A673 (cell line): ENCODE data around the gene H2AZ2. TPM values are rescaled to one million over a fixed set of nuclear protein-coding genes. Genes with fewer than 3 reads are reported as not detected.
"Not testable (repeated sequence)": the region's sequence is repeated elsewhere in the genome, so short reads cannot be mapped to it uniquely, and the experiment has no call there.

ENCODE experiments used
- BruUV-seq: library from RNA; stranded (reverse); fragments of 400-500 nt; replicated peaks from 2 replicates; lab custom pipeline; 2021; lab: Mats Ljungman, UMichigan
- CTCF ChIA-PET: fragments of 300-600 bp; sonication (Branson Sonifier 250); formaldehyde crosslinking; loops from one replicate; lab custom pipeline; 2022; ENCODE audit warnings: antibody characterized with exemption; lab: Charles Lee
- POLR2A ChIA-PET: fragments of 300-600 bp; sonication (Branson Sonifier 250); formaldehyde crosslinking; loops from one replicate; lab custom pipeline; 2022; ENCODE audit warnings: antibody characterized with exemption; ENCODE audit not compliant: low non-redundant PET; lab: Charles Lee
- DNase-seq: peaks from one replicate; pipeline ENCODE4 v3.0.0-alpha.2; 2015; ENCODE audit warnings: low spot score
- H3K27ac ChIP-seq: fragments of 200-600 bp; sonication (generic); 2 replicates; pipeline ENCODE4 v1.5.1; 2016; ENCODE audit warnings: mixed run types, low read depth, mild to moderate bottlenecking, mixed read lengths, antibody characterized with exemption, low read length; ENCODE audit not compliant: poor library complexity, severe bottlenecking
- H3K27me3 ChIP-seq: fragments of 200-600 bp; sonication (generic); replicated peaks from 2 replicates; pipeline ENCODE4 v1.6.1; 2017; ENCODE audit warnings: mixed run types, low read depth, mild to moderate bottlenecking, mixed read lengths, antibody characterized with exemption, low read length; ENCODE audit not compliant: insufficient read depth, poor library complexity
- H3K36me3 ChIP-seq: fragments of 200-600 bp; sonication (generic); 2 replicates; pipeline ENCODE4 v1.6.1; 2016; ENCODE audit warnings: mixed run types, mild to moderate bottlenecking, mixed read lengths, antibody characterized with exemption, low read length; ENCODE audit not compliant: insufficient read depth, poor library complexity, severe bottlenecking
- H3K4me1 ChIP-seq: fragments of 200-600 bp; sonication (generic); 2 replicates; pipeline ENCODE4 v1.6.1; 2017; ENCODE audit warnings: mixed run types, mild to moderate bottlenecking, mixed read lengths, antibody characterized with exemption, low read length; ENCODE audit not compliant: insufficient read depth, poor library complexity, severe bottlenecking
- H3K4me3 ChIP-seq: fragments of 200-600 bp; sonication (generic); 2 replicates; pipeline ENCODE4 v1.5.1; 2016; ENCODE audit warnings: low read depth, mixed run types, mild to moderate bottlenecking, mixed read lengths, low read length; ENCODE audit not compliant: poor library complexity, severe bottlenecking
- H3K9me3 ChIP-seq: fragments of 200-600 bp; sonication (generic); 2 replicates; pipeline ENCODE4 v1.6.1; 2016; ENCODE audit warnings: mixed run types, low read depth, mild to moderate bottlenecking, mixed read lengths, antibody characterized with exemption, low read length; ENCODE audit not compliant: poor library complexity, severe bottlenecking
- CTCF ChIP-seq: fragments of 300-800, 200-600 bp; sonication (generic); conservative IDR thresholded peaks from 2 replicates; pipeline ENCODE4 v1.5.1; 2017; ENCODE audit warnings: low read depth, mild to moderate bottlenecking, antibody characterized with exemption, low read length, moderate library complexity, mixed read lengths
- EZH2 ChIP-seq: fragments of 200-600 bp; sonication (generic); IDR thresholded peaks from 2 replicates; pipeline ENCODE4 v1.6.1; 2017; ENCODE audit warnings: borderline replicate concordance, low read depth, mild to moderate bottlenecking, mixed read lengths, antibody characterized with exemption, low read length; ENCODE audit not compliant: poor library complexity, severe bottlenecking
- intact Hi-C: fragments of 100-400 bp; cut with micrococcal nuclease; formaldehyde crosslinking; loops from one replicate; pipeline ENCODE4 v1.10.0; 2022; ENCODE audit not compliant: unreplicated experiment
- total RNA-seq: library from RNA; stranded (reverse); gene quantifications from 2 replicates; pipeline ENCODE4 v1.2.3, GENCODE V29; 2021

The H2AZ2 gene
- total RNA-seq, 1 experiment from 2014 or later: 291 TPM

- no peak overlapping the region for H3K4me3 ChIP-seq
- ChIA-PET CTCF (interaction anchor here (0.6 to 0.9 kb wide), 3 partner anchors 41 to 240 kb away, joined by 3 to 4 read pairs (median 3); no protein-coding TSS in a partner anchor), POLR2A (no interaction called here)
- no peak overlapping the region for H3K27ac ChIP-seq
- H3K4me1 ChIP-seq: no peaks in the 10 kb centered on the region
- intact Hi-C loops: no loop called here
- peaks cover 33% of the 10 kb centered on the region for H3K36me3 ChIP-seq
- H3K27me3 ChIP-seq: no peaks in the 10 kb centered on the region
- H3K9me3 ChIP-seq: no peaks in the 10 kb centered on the region
- TF ChIP-seq CTCF (no peak), EZH2 (no peak)
- no TSS peak for BruUV-seq
- DNase-seq: no peak
These were observed 41.9 kb downstream of the H2AZ2 start for GRCh38 chr7:44805950-44806349.

- CTCF ChIA-PET, BruUV-seq, H3K4me3 ChIP-seq, H3K27me3 ChIP-seq, H3K4me1 ChIP-seq, intact Hi-C loops, H3K27ac ChIP-seq, DNase-seq, H3K9me3 ChIP-seq: not testable (repeated sequence)
- peaks cover 53% of the 10 kb centered on the region for H3K36me3 ChIP-seq
- POLR2A ChIA-PET: interaction anchor here (0.7 kb wide), 1 partner anchor 12 kb away, joined by 4 read pairs; no protein-coding TSS in a partner anchor
These were observed 43.9 kb downstream of the H2AZ2 start for GRCh38 chr7:44803828-44804519.

- BruUV-seq: no TSS peak
These were observed 45.4 kb downstream of the H2AZ2 start for GRCh38 chr7:44802418-44803025.

More at GRCh38 chr7:44802418-44803025, 45.4 kb downstream of the H2AZ2 start:
- no peak for TF ChIP-seq CTCF
- no peak for TF ChIP-seq EZH2
- no peak overlapping the region for H3K4me3 ChIP-seq
- no peaks in the 10 kb centered on the region for H3K27me3 ChIP-seq
- ChIA-PET POLR2A (no interaction called here), CTCF (no interaction called here)
- no peak for DNase-seq
- intact Hi-C loops: no loop called here
- H3K9me3 ChIP-seq: no peaks in the 10 kb centered on the region
- peaks cover 11% of the 10 kb centered on the region for H3K4me1 ChIP-seq
- no peak overlapping the region for H3K27ac ChIP-seq
- peaks cover 67% of the 10 kb centered on the region for H3K36me3 ChIP-seq
